H7 (cell line): ENCODE data around the gene SLC26A9. TPM values are rescaled to one million over a fixed set of nuclear protein-coding genes. Genes with fewer than 3 reads are reported as not detected.

Experiments
- DNase-seq: peaks from one replicate; pipeline ENCODE4 v3.0.0; 2012
- H3K27me3 ChIP-seq: 2 replicates; pipeline ENCODE4 v1.6.0; 2011; ENCODE audit warnings: mild to moderate bottlenecking, low read length; ENCODE audit not compliant: control insufficient read depth, insufficient read depth
- H3K36me3 ChIP-seq: replicated peaks from 2 replicates; pipeline ENCODE4 v1.5.1; 2011; ENCODE audit warnings: low read length; ENCODE audit not compliant: control insufficient read depth, insufficient read depth
- H3K4me3 ChIP-seq: 2 replicates; pipeline ENCODE4 v1.5.1; 2011; ENCODE audit warnings: low read depth, mild to moderate bottlenecking, control low read depth, low read length, moderate library complexity; ENCODE audit not compliant: insufficient read depth
- total RNA-seq: library from RNA; depleted of rRNA; stranded (reverse); fragments of >200 nt; shearing (Covaris generic); gene quantifications from 2 replicates; pipeline ENCODE4 v1.2.3, GENCODE V29; 2014

The SLC26A9 gene
- total RNA-seq, 1 experiment from 2014 or later = not detected

DNA sequence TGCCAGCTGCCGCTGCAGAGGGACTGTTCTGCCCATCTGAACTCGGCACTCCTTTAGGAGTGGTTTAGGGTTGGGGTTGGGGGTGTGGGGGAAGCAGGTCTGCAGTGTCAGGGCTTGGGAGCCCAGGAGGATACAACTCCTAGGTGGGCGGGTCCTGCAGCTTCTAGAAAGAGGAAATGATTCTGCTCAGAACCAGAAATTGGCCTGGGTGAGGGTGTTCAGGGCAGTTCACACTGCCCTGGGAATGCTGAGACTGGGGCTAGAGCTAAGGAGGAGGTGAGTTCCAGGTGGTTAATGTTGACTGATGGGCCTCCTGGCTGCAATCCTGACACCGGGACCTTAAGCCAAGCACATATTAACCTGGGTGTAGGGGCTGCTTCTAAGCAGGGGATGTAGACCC is 4.8 kb upstream of the SLC26A9 start:
- no peaks in the 10 kb centered on the region for H3K36me3 ChIP-seq
- H3K4me3 ChIP-seq = no peak overlapping the region
- no peaks in the 10 kb centered on the region; the same call in 1 of the 2 replicates for H3K27me3 ChIP-seq
- DNase-seq = no peak

DNA sequence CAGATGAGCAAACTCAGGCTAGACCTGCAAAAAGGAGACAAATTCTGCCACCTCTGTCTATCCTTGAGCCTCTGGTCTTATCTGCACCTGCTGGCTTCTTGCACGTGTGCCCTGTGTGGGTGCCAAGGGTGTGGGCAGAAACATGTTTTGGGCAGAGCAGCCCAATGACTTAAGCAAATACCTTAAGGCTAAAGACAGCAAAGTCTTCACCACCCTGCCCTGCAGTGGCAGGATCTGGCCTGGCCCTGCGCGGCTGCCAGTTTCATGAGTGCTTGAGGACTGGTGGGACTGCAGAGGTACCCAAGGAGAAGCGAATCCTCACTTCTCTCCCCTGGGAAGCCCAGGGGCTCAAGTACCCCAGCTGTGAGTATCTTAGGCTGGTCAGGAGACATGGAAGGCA is 3.8 kb upstream of the SLC26A9 start:
- no peak for DNase-seq
- Histone ChIP-seq H3K36me3 (no peaks in the 10 kb centered on the region), H3K27me3 (no peaks in the 10 kb centered on the region; the same call in 1 of the 2 replicates), H3K4me3 (no peak overlapping the region)

GRCh38 chr1:205945069-205945468 is 1.8 kb upstream of the SLC26A9 start:
- DNase-seq = no peak
- Histone ChIP-seq H3K36me3 (no peaks in the 10 kb centered on the region), H3K4me3 (no peak overlapping the region), H3K27me3 (no peaks in the 10 kb centered on the region; the same call in 1 of the 2 replicates)

- H3K27me3 ChIP-seq = no peaks in the 10 kb centered on the region; the same call in 1 of the 2 replicates
- no peak for DNase-seq
- H3K36me3 ChIP-seq = no peaks in the 10 kb centered on the region
- no peak overlapping the region for H3K4me3 ChIP-seq
Measured at GRCh38 chr1:205944525-205944924, 1.3 kb upstream of the SLC26A9 start.

DNA sequence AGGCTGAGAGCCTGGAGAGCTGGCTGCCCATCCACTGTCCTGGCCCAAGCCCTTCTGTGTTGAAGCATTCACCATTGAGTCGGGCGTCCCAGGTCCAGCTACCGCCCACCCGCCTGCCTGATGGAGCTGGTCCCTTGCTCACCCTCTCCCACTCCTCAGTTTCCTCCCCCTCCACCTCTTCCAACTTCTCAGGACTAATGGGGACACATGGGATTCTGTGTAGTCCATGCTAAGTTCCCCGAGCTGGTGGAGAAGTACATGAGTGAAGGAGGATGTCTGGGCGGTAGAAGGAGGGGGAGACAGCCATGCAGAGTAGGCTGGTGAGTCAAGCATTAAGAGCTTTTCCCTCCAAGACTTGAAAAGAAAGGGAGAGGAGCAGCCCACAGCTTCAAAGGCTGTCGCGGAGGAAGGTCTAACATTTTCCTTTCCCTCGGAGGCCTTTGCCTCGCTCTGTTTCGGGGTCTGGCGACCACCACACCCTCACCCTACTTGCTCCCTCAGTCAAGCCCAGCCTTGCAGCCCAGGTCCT is 561 bp downstream of the SLC26A9 start:
- Histone ChIP-seq H3K27me3 (no peaks in the 10 kb centered on the region; the same call in 1 of the 2 replicates), H3K4me3 (no peak overlapping the region), H3K36me3 (no peaks in the 10 kb centered on the region)
- DNase-seq = no peak

DNA sequence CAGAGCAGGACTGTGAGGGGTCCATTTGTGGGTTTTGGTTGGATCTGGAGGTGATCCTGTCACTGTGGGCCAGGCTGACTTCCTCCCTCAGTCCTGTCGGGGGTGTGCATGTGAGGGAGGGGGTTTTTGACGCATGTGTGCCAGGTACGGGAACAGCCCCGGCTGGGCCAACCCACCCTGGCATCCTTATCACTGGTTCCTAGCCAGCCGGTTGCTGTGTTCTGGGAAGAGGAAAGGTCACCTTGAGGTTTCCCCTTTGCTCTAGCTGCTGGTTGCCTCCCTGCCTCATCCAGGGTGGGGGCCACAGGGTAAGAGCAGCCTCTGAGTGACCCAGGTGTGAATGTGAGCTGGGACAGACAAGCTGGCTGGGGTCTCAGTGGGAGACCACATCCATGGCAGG is 2.5 kb downstream of the SLC26A9 start:
- no peak overlapping the region for H3K4me3 ChIP-seq
- no peaks in the 10 kb centered on the region for H3K36me3 ChIP-seq
- no peaks in the 10 kb centered on the region; the same call in 1 of the 2 replicates for H3K27me3 ChIP-seq
- DNase-seq = no peak

DNA sequence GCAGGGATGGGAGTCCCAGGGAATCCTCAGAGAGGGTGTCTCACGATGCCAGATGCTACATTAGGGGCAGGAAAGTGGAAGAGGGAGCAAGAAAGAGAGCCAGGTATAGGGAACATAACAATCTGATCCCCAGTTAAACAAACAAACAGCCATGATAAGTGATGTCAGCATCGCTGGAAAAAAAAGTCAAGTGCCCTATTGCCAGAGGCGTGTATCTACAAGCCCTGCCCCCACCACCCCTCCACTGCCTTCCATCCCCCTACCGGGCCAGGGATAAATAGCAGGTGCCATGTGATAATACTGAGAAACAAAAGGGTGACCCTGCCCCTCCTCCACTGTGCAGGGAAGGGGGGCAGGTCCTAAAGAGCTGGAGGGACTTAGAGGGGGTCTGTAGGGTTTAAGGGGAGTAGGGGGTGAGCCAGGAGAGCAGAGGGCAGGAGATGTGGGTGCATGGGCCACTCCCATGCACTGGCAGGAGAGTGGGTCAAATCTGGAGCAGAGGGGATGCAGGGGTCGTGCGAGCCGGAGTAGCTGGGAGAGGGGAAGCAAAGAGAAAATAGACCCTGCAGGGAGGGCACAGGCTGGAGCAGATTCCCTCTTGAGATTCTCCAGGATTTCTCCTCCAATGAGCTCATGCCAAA is 3.4 kb downstream of the SLC26A9 start:
- Histone ChIP-seq H3K4me3 (no peak overlapping the region), H3K27me3 (no peaks in the 10 kb centered on the region), H3K36me3 (no peaks in the 10 kb centered on the region)
- DNase-seq = peak; percentile 94

- Histone ChIP-seq H3K36me3 (no peaks in the 10 kb centered on the region), H3K4me3 (no peak overlapping the region), H3K27me3 (no peaks in the 10 kb centered on the region)
- DNase-seq = no peak
Measured at GRCh38 chr1:205938682-205939081, 4.6 kb downstream of the SLC26A9 start.

DNA sequence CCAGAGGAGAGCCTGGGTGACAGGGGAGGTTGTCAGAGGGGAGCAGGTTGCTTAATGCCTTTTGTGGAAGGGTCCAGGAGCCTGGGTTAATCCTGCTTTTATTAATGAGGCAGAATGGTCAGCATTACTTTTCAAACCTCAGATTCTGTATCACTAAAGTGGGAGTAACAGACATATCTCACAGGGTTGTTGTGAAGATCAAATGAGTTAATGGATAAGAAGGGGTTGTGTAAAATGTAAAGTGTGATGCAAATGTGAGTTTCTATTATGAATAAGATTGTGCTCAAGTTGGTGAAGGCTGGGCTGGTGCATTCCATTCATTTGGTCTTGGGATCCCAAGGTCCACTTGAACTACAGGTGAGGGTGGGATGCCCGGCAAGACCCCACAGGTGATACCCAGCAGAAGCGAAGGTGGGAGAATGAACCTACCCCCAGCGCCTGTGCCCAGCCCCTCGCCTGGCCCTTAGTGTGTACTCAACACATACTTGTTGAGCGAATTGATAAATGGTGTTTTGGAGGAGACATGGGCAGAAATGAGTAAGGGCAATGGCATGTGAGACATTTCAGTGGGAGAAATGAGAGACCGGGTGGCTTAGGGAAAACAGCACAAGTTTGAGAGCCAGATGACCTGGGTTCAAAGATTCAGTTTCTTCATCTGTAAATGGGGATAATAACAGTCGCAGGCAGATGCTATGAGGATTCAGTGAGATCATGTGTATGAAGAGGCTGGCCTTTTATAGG is 6.2 kb downstream of the SLC26A9 start:
- Histone ChIP-seq H3K27me3 (no peaks in the 10 kb centered on the region), H3K4me3 (no peak overlapping the region), H3K36me3 (no peaks in the 10 kb centered on the region)
- no peak for DNase-seq

DNA sequence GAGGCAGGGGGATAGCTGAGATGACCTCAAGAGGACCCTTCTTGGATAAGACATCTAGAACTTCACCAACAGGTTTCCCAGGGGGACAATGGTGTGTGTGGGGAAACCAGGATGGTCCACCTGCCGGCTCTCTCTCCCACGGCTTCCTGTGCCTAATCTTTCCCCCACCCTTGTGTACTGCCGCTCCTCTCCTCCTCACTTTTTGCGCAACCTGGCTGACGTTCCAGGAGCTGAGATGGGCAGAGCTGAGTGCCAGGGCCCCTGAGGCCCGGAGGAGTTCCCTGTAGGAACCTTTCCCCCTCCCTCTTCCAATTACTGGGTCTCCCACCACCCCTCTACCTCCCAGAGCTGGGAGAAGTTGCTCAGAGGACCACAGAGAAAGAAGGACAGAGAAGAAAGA is 6.9 kb downstream of the SLC26A9 start:
- no peak for DNase-seq
- Histone ChIP-seq H3K36me3 (no peaks in the 10 kb centered on the region), H3K27me3 (no peaks in the 10 kb centered on the region), H3K4me3 (no peak overlapping the region)

DNA sequence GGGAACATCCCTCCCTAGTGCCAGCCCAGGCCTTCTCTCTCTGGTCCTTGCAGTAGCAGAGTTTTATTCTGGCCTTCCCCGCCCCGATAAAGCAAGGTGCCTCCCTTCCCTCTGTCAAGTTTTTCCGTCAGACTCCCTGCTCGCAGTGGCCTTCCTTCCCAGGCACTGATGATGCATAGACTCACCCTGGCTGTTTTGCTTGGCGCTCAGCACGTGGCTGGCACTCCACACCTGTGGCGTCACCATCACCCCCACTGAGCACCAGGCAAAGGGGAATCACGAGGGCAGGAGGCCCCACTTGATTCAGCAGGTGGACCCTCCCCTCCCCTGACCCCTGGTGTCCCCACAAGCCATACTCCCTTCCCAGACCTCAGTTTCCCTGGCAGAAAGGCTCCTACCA is 7.4 kb downstream of the SLC26A9 start:
- H3K4me3 ChIP-seq = no peak overlapping the region
- H3K36me3 ChIP-seq = no peaks in the 10 kb centered on the region
- DNase-seq = no peak
- no peaks in the 10 kb centered on the region for H3K27me3 ChIP-seq

DNA sequence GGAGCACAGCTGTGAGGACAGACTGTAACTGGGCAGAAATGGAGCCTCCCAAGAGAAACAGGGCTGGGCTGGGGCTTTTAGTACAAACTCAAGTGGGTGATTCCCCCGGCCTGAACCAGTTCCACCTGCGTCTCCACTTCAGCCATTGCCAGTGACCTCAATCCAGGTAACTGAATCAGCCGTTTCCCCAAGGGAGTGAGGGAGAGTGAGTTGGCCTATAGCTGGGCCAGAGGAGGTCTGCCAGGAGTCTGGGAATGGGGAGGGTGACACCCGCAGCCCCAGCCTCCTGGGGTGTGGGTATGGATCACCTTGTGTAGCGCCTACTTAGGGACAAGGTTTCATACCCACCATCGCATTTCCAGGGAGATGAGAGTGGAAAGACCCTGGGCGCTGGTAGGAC is 8.5 kb downstream of the SLC26A9 start:
- no peaks in the 10 kb centered on the region for H3K36me3 ChIP-seq
- no peak overlapping the region for H3K4me3 ChIP-seq
- DNase-seq = no peak
- H3K27me3 ChIP-seq = no peaks in the 10 kb centered on the region

DNA sequence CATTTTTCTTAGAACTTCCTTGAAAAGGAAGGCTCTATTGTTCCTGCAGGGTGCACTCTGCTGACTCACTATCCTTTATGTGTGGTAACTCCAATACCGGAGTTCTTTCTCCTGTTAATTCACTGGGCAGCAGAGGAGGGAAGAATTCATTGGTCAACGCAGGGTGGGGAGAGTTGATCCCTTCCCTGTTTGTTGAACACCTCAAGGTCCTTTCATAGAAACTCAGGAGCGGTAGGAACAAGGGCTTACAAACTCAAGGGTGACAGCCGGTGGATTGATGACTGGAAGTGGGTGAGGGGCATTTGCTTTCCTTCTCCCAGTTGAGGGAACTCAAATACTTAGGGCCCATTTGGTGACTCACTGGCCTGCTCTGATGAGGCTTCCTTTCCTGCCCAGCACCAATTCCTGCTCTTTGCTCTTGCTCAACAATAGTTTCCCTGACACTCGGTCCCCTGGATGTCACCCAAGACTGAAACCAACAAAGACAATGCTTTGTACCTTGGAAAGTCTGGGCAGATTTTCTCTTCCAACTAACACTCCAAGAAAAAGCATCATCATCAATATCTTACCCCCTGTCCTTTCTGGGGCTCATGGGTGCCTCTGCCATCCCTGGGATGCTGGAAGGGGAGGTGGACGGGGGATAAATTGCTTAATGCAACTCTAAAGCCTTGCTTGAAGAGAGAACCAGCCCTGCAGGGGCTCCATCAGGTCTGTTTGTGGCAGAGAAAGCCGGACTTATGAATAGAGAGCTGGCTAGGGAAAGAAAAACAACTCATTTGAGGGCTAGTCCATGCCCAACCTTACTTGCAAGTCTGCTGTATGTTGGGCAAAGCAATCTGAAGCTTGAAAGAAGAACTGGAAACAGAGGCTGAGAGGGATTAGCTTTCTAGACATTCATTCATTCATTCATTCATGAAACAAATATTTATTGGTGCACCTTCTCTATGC is 9.3 kb downstream of the SLC26A9 start:
- DNase-seq = peak; percentile 61
- H3K36me3 ChIP-seq = no peaks in the 10 kb centered on the region
- no peaks in the 10 kb centered on the region; the same call in 1 of the 2 replicates for H3K27me3 ChIP-seq
- no peak overlapping the region for H3K4me3 ChIP-seq

GRCh38 chr1:205932776-205933175 is 10.5 kb downstream of the SLC26A9 start:
- no peak for DNase-seq
- Histone ChIP-seq H3K36me3 (no peaks in the 10 kb centered on the region), H3K4me3 (no peak overlapping the region)

More at GRCh38 chr1:205932776-205933175, 10.5 kb downstream of the SLC26A9 start:
- H3K27me3 ChIP-seq = no peaks in the 10 kb centered on the region; the same call in 1 of the 2 replicates
